Measurements from ENCODE around the gene SKAP1.

The SKAP1 gene

DNA sequence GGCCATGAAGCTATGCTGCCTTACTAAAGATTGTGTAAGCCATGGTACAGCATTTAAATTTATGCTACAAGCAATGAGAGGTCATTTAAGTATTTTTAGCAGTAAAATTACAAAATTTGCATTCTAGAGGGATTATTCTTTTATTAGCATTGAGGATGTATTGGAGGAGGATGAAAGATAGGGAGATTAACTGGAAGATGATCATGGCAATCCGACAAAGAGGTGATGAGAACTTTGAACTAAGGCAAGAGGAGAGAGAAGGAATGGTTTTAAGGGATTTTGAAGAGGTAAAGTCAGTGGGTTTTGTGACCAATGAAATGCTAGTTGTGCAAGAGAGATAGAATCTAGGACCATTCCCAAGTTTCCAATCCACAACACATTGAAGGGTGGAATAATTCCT, 192.6 kb downstream of the SKAP1 start:
- no peaks in the 10 kb centered on the region for H3K9me3 ChIP-seq (ENCODE audit: control insufficient read depth in 1 of 2, low read length in 2 of 2)
- H3K27me3 ChIP-seq (ENCODE audit: low read depth, low read length), result no peaks in the 10 kb centered on the region
- H3K4me1 ChIP-seq (ENCODE audit: control insufficient read depth in 1 of 2, insufficient read depth in 2 of 2, low read length in 2 of 2), result peaks cover 0 to 19% of the 10 kb centered on the region in 2 donors
- H3K4me3 ChIP-seq (ENCODE audit: low read depth in 1 of 2, low read length in 2 of 2), result no peak overlapping the region
- H3K36me3 ChIP-seq (ENCODE audit: control insufficient read depth in 1 of 2, insufficient read depth in 2 of 2, low read length in 2 of 2), result no peaks in the 10 kb centered on the region
- H3K27ac ChIP-seq (ENCODE audit: low read length), result no peak overlapping the region

DNA sequence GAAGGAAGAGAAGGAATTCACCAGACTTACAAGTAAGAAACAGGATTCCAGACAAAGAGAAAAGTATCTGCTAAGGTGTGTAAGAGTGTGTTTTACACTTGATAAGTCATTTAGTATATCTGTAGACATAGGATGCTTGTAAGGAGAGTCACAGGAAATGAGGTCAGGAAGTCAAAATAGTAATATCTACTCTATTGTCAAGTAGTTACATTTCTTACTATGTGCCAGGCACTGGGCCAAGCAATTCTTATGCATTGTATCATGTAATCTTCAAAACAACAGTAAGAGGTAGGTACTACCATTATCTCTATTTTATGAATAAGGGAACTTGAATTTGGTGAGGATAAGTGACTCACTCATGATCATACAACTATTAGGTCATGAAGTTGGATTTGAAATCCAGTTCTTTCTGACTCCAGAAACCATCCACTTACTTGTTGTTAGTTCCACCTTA, 193.3 kb downstream of the SKAP1 start:
- Histone ChIP-seq H3K36me3 (ENCODE audit: control insufficient read depth in 1 of 2, insufficient read depth in 2 of 2, low read length in 2 of 2) (no peaks in the 10 kb centered on the region), H3K4me1 (ENCODE audit: control insufficient read depth in 1 of 2, insufficient read depth in 2 of 2, low read length in 2 of 2) (peaks cover 0 to 14% of the 10 kb centered on the region in 2 donors), H3K27me3 (ENCODE audit: low read depth, low read length) (no peaks in the 10 kb centered on the region), H3K4me3 (ENCODE audit: low read depth in 1 of 2, low read length in 2 of 2) (no peak overlapping the region), H3K27ac (ENCODE audit: low read length) (no peak overlapping the region), H3K9me3 (ENCODE audit: control insufficient read depth in 1 of 2, low read length in 2 of 2) (no peaks in the 10 kb centered on the region)

DNA sequence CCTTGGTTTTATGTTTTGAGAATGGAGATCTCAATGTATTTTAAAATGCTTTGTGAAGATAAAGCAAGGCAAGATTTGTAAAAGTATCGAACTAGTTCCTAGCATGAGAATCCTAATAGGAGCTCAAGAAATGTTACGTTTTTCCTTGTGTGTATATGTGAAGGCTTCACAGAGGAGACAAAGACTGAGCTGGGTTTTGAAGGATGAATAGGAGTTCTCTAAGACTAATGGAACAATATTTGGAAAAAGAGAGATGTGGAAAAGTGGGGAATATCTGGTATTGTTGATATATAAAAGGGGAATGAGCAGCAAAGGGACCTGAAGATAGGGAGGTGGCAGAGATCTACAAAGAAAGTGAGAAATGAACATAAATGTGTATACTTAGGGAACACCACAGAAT, 195.1 kb downstream of the SKAP1 start:
- Histone ChIP-seq H3K4me1 (ENCODE audit: control insufficient read depth in 1 of 2, insufficient read depth in 2 of 2, low read length in 2 of 2) (peaks cover 0 to under 1% of the 10 kb centered on the region in 2 donors), H3K9me3 (ENCODE audit: control insufficient read depth in 1 of 2, low read length in 2 of 2) (no peaks in the 10 kb centered on the region), H3K36me3 (ENCODE audit: control insufficient read depth in 1 of 2, insufficient read depth in 2 of 2, low read length in 2 of 2) (no peaks in the 10 kb centered on the region), H3K4me3 (ENCODE audit: low read depth in 1 of 2, low read length in 2 of 2) (no peak overlapping the region), H3K27ac (ENCODE audit: low read length) (no peak overlapping the region), H3K27me3 (ENCODE audit: low read depth, low read length) (no peaks in the 10 kb centered on the region)

DNA sequence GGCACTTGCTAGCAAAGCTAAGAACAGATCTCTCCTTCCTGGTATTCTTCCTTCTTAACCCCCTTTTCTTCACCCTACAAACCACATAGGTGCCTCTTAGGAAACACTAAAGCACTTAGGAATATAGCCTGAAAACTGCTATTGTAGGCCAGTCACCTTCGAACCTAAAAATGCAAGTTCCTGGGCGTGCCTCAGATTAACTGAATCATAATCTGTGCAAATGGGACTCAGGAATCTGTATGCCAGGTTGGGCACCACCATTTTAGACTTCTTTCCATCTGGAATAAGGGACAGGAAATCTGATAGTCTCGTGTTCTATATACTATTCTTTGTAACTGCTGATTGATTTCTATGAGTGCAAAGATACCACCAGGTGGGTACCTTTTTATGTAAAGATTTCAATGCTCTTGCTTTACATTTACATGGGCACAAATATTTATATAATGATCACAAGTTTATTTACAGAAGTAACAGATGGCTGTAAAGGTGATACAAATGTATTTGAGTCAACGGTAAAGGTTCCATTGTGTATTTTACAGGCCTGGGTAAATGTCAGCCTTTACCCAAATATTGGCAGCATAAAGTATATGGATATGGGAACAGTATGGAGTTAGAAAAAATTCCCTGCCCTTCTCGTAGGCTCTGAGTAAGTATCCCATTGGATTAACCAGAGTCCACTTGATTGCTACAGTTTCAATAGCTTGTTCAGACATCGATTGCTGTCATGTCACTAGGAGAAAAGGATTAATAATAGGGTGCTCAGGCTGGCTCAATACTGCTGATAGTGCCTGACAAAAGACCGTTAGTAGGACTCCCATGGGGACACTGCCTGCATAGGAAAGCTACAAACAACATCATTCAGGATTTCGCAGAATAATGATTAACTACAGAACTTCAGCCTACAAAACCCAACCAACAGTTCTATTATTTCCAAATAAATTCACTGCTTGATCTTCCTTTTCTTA, 197.7 kb downstream of the SKAP1 start:
- Histone ChIP-seq H3K27me3 (ENCODE audit: low read depth, low read length) (no peaks in the 10 kb centered on the region), H3K4me1 (ENCODE audit: control insufficient read depth in 1 of 2, insufficient read depth in 2 of 2, low read length in 2 of 2) (no peaks in the 10 kb centered on the region), H3K9me3 (ENCODE audit: control insufficient read depth in 1 of 2, low read length in 2 of 2) (no peaks in the 10 kb centered on the region), H3K36me3 (ENCODE audit: control insufficient read depth in 1 of 2, insufficient read depth in 2 of 2, low read length in 2 of 2) (no peaks in the 10 kb centered on the region), H3K4me3 (ENCODE audit: low read depth in 1 of 2, low read length in 2 of 2) (no peak overlapping the region), H3K27ac (ENCODE audit: low read length) (no peak overlapping the region)

DNA sequence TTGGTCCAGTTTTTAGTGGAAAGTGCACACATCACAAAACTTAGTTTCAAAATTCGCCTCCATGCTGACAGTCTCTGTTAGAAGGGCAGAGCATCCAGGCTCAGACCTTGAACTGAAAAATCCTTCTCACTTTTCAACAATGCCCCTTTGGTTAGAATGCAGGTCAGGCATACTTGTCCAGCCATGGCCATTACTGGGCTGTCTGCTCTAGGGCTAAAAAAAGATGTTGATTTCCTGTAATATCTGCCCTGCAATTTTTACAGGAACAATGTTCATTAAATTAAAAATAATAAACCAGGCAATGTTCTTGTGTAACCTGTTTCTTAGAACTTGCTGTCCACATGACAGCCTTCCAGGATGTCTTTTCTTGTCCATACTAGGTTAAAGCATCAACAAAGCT, 200.1 kb downstream of the SKAP1 start:
- H3K36me3 ChIP-seq (ENCODE audit: control insufficient read depth in 1 of 2, insufficient read depth in 2 of 2, low read length in 2 of 2), result no peaks in the 10 kb centered on the region
- no peaks in the 10 kb centered on the region for H3K4me1 ChIP-seq (ENCODE audit: control insufficient read depth in 1 of 2, insufficient read depth in 2 of 2, low read length in 2 of 2)
- H3K9me3 ChIP-seq (ENCODE audit: control insufficient read depth in 1 of 2, low read length in 2 of 2), result no peaks in the 10 kb centered on the region
- H3K27me3 ChIP-seq (ENCODE audit: low read depth, low read length), result no peaks in the 10 kb centered on the region
- no peak overlapping the region for H3K27ac ChIP-seq (ENCODE audit: low read length)
- no peak overlapping the region for H3K4me3 ChIP-seq (ENCODE audit: low read depth in 1 of 2, low read length in 2 of 2)

DNA sequence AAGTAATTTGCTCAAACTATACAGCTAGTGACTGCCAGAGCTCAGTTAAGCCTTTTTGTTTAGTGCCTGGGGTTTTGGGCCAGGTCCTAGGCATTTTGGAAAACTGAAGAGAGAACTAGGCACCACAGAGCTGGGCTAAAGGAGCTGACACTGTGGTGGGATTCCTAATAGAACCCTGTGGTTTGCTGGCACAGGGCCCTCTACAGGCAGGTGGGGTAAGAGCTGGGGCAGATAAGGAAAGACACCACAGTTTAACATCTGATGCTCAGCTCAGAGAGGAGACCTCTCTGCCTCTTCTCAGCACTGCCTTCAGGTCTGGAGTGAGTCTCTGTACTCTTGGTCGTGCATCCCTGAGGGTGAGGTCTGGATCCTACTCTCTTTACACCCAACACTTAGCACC, 201.3 kb downstream of the SKAP1 start:
- Histone ChIP-seq H3K27ac (ENCODE audit: low read length) (no peak overlapping the region), H3K9me3 (ENCODE audit: control insufficient read depth in 1 of 2, low read length in 2 of 2) (no peaks in the 10 kb centered on the region), H3K4me3 (ENCODE audit: low read depth in 1 of 2, low read length in 2 of 2) (no peak overlapping the region), H3K27me3 (ENCODE audit: low read depth, low read length) (no peaks in the 10 kb centered on the region), H3K4me1 (ENCODE audit: control insufficient read depth in 1 of 2, insufficient read depth in 2 of 2, low read length in 2 of 2) (no peaks in the 10 kb centered on the region), H3K36me3 (ENCODE audit: control insufficient read depth in 1 of 2, insufficient read depth in 2 of 2, low read length in 2 of 2) (no peaks in the 10 kb centered on the region)

DNA sequence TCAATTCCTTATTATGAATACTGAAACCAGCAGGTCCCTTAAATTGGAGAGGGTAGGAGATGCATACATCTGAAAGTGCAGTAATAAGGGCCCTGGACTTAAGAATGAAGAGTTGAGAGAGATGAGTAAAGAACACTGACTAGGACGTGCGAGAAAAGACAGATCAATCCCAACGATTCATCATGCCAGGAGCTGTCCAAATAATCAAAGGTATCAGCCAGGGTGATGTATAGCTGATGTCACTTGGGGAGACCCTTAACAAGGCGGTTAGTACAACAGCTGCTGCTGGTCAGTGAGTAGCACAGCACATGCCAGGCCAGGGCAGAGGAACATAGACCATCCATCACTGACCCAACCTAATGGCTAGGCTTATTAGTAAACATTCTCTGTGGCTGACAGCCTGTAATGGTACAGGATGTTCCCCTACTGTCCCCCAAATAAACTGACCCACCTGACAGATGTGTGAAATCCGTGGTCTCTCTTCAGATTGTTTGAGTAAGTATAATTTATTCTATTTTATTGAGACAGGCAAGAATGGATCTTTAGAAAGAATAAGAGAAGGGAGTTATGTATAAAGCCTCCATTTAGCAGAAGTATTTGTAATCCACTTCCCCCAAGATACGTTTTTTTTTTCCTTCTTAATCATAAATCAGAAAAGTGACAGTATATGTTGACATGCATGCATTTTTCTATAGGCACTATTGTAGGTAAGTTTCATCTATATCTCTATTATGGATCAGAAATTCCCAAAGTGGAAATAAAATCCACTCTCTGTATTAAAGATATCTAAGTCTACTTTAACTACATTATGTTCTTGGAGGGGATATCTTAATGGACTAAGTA, 204.1 kb downstream of the SKAP1 start:
- no peaks in the 10 kb centered on the region for H3K27me3 ChIP-seq (ENCODE audit: low read depth, low read length)
- H3K4me3 ChIP-seq (ENCODE audit: low read depth in 1 of 2, low read length in 2 of 2), result no peak overlapping the region
- H3K36me3 ChIP-seq (ENCODE audit: control insufficient read depth in 1 of 2, insufficient read depth in 2 of 2, low read length in 2 of 2), result no peaks in the 10 kb centered on the region
- H3K9me3 ChIP-seq (ENCODE audit: control insufficient read depth in 1 of 2, low read length in 2 of 2), result no peaks in the 10 kb centered on the region
- no peak overlapping the region for H3K27ac ChIP-seq (ENCODE audit: low read length)
- H3K4me1 ChIP-seq (ENCODE audit: control insufficient read depth in 1 of 2, insufficient read depth in 2 of 2, low read length in 2 of 2), result no peaks in the 10 kb centered on the region

DNA sequence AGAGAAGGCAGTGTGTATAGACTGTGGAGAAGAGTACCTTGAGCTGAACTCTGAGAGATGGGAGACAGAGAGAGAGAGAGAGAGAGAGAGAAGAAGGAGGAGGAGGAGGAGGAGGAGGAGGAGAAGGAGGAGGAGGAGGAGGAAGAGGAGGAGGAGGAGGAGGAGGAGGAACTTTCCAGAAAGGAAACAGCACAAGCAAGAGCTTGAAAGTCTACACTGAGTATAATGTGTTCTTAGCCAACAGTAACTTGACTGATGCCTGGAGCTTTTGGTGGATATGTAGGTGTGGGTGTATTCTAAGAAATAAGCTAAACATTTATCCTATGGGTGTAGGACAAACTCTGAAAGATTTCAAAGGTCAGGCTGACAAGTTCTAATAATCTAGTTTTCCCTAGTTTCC, 206.1 kb downstream of the SKAP1 start:
- H3K9me3 ChIP-seq (ENCODE audit: control insufficient read depth in 1 of 2, low read length in 2 of 2), result no peaks in the 10 kb centered on the region
- no peak overlapping the region for H3K4me3 ChIP-seq (ENCODE audit: low read depth in 1 of 2, low read length in 2 of 2)
- H3K4me1 ChIP-seq (ENCODE audit: control insufficient read depth in 1 of 2, insufficient read depth in 2 of 2, low read length in 2 of 2), result no peaks in the 10 kb centered on the region
- no peak overlapping the region for H3K27ac ChIP-seq (ENCODE audit: low read length)
- H3K36me3 ChIP-seq (ENCODE audit: control insufficient read depth in 1 of 2, insufficient read depth in 2 of 2, low read length in 2 of 2), result no peaks in the 10 kb centered on the region
- H3K27me3 ChIP-seq (ENCODE audit: low read depth, low read length), result no peaks in the 10 kb centered on the region

DNA sequence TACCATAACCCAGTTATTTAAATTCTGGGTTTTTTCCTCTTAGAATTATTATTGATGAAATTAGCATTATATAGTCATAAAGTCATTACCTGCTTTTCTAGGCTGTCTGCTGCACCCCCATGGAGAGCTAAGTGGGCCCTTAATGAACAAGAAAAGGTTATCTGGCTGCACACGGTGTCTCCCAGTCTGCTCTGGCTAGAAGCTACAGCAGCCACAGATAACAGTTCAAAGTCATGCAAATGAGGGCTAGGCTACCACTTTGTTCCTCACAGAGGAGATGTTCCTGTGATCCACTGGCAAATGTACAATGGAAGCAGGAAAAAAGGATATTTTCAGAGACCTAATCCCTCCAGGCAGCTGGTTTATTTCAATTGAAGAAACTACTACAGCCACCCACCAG, 210.4 kb downstream of the SKAP1 start:
- Histone ChIP-seq H3K4me3 (ENCODE audit: low read depth in 1 of 2, low read length in 2 of 2) (no peak overlapping the region), H3K36me3 (ENCODE audit: control insufficient read depth in 1 of 2, insufficient read depth in 2 of 2, low read length in 2 of 2) (no peaks in the 10 kb centered on the region), H3K9me3 (ENCODE audit: control insufficient read depth in 1 of 2, low read length in 2 of 2) (no peaks in the 10 kb centered on the region), H3K27ac (ENCODE audit: low read length) (no peak overlapping the region), H3K4me1 (ENCODE audit: control insufficient read depth in 1 of 2, insufficient read depth in 2 of 2, low read length in 2 of 2) (no peaks in the 10 kb centered on the region), H3K27me3 (ENCODE audit: low read depth, low read length) (no peaks in the 10 kb centered on the region)

DNA sequence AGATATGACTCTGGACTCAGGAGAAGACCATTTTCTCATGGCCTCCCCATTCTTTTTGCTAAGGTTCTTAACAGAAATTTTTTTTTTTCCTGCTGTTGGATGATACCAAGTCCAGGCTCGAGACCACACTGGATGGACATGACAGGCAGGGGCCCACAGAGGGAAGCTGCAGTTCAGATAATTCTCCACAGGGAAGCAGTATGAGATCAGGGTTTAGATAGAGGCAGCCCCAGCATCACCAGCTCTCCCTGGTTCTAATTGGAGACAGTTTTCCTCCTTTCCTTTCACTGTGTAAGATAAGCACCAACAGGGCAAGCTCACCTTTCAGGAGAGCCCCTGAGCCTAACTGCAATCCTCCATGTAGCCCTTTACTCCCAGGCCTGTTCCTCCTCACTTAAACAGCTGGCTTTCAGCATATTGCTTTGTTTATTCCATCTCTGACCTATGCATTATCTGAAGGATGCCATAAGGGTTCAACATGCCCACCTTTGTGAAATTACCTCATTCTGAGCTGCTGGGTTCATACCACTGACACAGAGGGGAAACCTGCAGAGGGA, 214.4 kb downstream of the SKAP1 start:
- Histone ChIP-seq H3K4me3 (ENCODE audit: low read depth in 1 of 2, low read length in 2 of 2) (no peak overlapping the region), H3K9me3 (ENCODE audit: control insufficient read depth in 1 of 2, low read length in 2 of 2) (no peaks in the 10 kb centered on the region), H3K4me1 (ENCODE audit: control insufficient read depth in 1 of 2, insufficient read depth in 2 of 2, low read length in 2 of 2) (no peaks in the 10 kb centered on the region), H3K36me3 (ENCODE audit: control insufficient read depth in 1 of 2, insufficient read depth in 2 of 2, low read length in 2 of 2) (no peaks in the 10 kb centered on the region), H3K27me3 (ENCODE audit: low read depth, low read length) (no peaks in the 10 kb centered on the region), H3K27ac (ENCODE audit: low read length) (no peak overlapping the region)

DNA sequence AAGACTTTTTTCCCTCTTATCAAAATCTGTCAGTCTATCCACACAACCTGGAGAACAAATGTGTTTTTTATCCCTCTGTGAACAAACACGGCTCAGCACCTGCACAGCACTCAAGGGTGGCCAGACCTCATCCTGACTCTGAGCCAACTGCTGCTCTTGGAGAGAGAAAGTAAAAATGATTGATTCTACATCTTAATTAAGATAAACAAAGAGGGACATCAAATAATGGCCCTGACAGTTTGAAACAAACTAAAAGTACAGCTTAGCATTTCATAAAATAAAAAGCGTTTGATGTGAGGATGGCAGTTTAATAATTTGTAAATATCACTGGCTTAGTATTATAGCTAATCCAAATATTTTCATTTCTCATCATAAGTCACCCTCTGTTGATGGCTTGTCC, 216.2 kb downstream of the SKAP1 start:
- Histone ChIP-seq H3K27ac (ENCODE audit: low read length) (no peak overlapping the region), H3K4me1 (ENCODE audit: control insufficient read depth in 1 of 2, insufficient read depth in 2 of 2, low read length in 2 of 2) (no peaks in the 10 kb centered on the region), H3K36me3 (ENCODE audit: control insufficient read depth in 1 of 2, insufficient read depth in 2 of 2, low read length in 2 of 2) (no peaks in the 10 kb centered on the region), H3K4me3 (ENCODE audit: low read depth in 1 of 2, low read length in 2 of 2) (no peak overlapping the region), H3K9me3 (ENCODE audit: control insufficient read depth in 1 of 2, low read length in 2 of 2) (no peaks in the 10 kb centered on the region), H3K27me3 (ENCODE audit: low read depth, low read length) (no peaks in the 10 kb centered on the region)

Measured in muscle layer of duodenum (tissue), 2 donors.